Activated CD4-positive, alpha-beta memory T cell treated with anti-CD3 and anti-CD28 coated beads, Interleukin-2, amount 10 ng/mL, durations not matched to agents 7 days and 5 days (primary cell): ENCODE results near the gene SRGAP1. TPM values are rescaled to one million over a fixed set of nuclear protein-coding genes. Genes with fewer than 3 reads are reported as not detected.
"Not testable (repeated sequence)": the region's sequence is repeated elsewhere in the genome, so short reads cannot be mapped to it uniquely, and the experiment has no call there.

Source experiments
- CTCF ChIA-PET: fragments of 350-600 bp; sonication (Branson Sonifier 250); formaldehyde crosslinking; loops from one replicate; lab custom pipeline; 2021; ENCODE audit warnings: antibody characterized with exemption, inconsistent platforms; lab: Charles Lee
- POLR2A ChIA-PET: fragments of 350-600 bp; sonication (Branson Sonifier 250); formaldehyde crosslinking; loops from one replicate; lab custom pipeline; 2021; ENCODE audit warnings: antibody characterized with exemption; lab: Charles Lee
- DNase-seq: peaks from one replicate; pipeline ENCODE4 v3.0.0-alpha.2; 2020
- H3K27ac Mint-ChIP-seq: one replicate; pipeline ENCODE4 v1.8.0; 2021; ENCODE audit warnings: mild to moderate bottlenecking, mixed read lengths
- H3K27me3 Mint-ChIP-seq: one replicate; pipeline ENCODE4 v1.8.0; 2021; ENCODE audit warnings: mixed read lengths
- H3K36me3 Mint-ChIP-seq: one replicate; pipeline ENCODE4 v1.8.0; 2021; ENCODE audit warnings: low read depth, mixed read lengths
- H3K4me1 Mint-ChIP-seq: one replicate; pipeline ENCODE4 v1.8.0; 2021; ENCODE audit warnings: mixed read lengths
- H3K4me3 Mint-ChIP-seq: one replicate; pipeline ENCODE4 v1.8.0; 2021; ENCODE audit warnings: mild to moderate bottlenecking, mixed read lengths
- H3K9me3 Mint-ChIP-seq: one replicate; pipeline ENCODE4 v1.8.0; 2021; ENCODE audit warnings: mixed read lengths
- total RNA-seq, 2 experiments: library from RNA; stranded (reverse); gene quantifications; one replicate each; pipeline ENCODE4 v1.2.3, GENCODE V29; 2021

SRGAP1 gene
- total RNA-seq, 2 experiments from 2014 or later: not detected

GRCh38 chr12:63843254-63843720 lies 1.2 kb upstream of the SRGAP1 start:
- H3K27me3 Mint-ChIP-seq: peaks cover 34% of the 10 kb centered on the region
- H3K27ac Mint-ChIP-seq: no peak overlapping the region
- H3K4me3 Mint-ChIP-seq: peak overlapping the region; percentile 51
- no peaks in the 10 kb centered on the region for H3K9me3 Mint-ChIP-seq
- peaks cover 10% of the 10 kb centered on the region for H3K4me1 Mint-ChIP-seq
- no peak for DNase-seq
- ChIA-PET CTCF (interaction anchor here (0.7 kb wide), 1 partner anchor 17 kb away, joined by 4 read pairs; no protein-coding TSS in a partner anchor), POLR2A (no interaction called here)
- H3K36me3 Mint-ChIP-seq: no peaks in the 10 kb centered on the region

GRCh38 chr12:63843721-63844390 lies 644 bp upstream of the SRGAP1 start:
- Mint-ChIP-seq H3K4me3 (peak overlapping the region; percentile 51), H3K36me3 (no peaks in the 10 kb centered on the region), H3K27ac (no peak overlapping the region), H3K9me3 (no peaks in the 10 kb centered on the region), H3K27me3 (peaks cover 37% of the 10 kb centered on the region), H3K4me1 (peaks cover 10% of the 10 kb centered on the region)
- DNase-seq: peak; percentile 77
- CTCF ChIA-PET: interaction anchor here (0.8 to 1.0 kb wide), 5 partner anchors 10 to 412 kb away, joined by 3 to 5 read pairs (median 5); no protein-coding TSS in a partner anchor
- POLR2A ChIA-PET: interaction anchor here (1.3 kb wide), 1 partner anchor 534 kb away, joined by 3 read pairs; no protein-coding TSS in a partner anchor

- H3K9me3 Mint-ChIP-seq: no peaks in the 10 kb centered on the region
- H3K4me1 Mint-ChIP-seq: peaks cover 10% of the 10 kb centered on the region
- H3K27ac Mint-ChIP-seq: no peak overlapping the region
- H3K27me3 Mint-ChIP-seq: peaks cover 37% of the 10 kb centered on the region
- no peak for DNase-seq
- no peak overlapping the region for H3K4me3 Mint-ChIP-seq
- ChIA-PET CTCF (no interaction called here), POLR2A (no interaction called here)
- H3K36me3 Mint-ChIP-seq: no peaks in the 10 kb centered on the region
These were observed 1.2 kb downstream of the SRGAP1 start for GRCh38 chr12:63845726-63846125.

GRCh38 chr12:63846238-63846967 lies 1.9 kb downstream of the SRGAP1 start:
- Mint-ChIP-seq H3K4me3 (no peak overlapping the region), H3K4me1 (peaks cover 10% of the 10 kb centered on the region), H3K36me3 (no peaks in the 10 kb centered on the region), H3K27me3 (peaks cover 37% of the 10 kb centered on the region), H3K9me3 (no peaks in the 10 kb centered on the region), H3K27ac (no peak overlapping the region)
- no peak for DNase-seq
- ChIA-PET CTCF (no interaction called here), POLR2A (no interaction called here)

- Mint-ChIP-seq H3K4me1 (peaks cover 6% of the 10 kb centered on the region), H3K9me3 (no peaks in the 10 kb centered on the region), H3K4me3 (no peak overlapping the region), H3K27ac (no peak overlapping the region), H3K36me3 (no peaks in the 10 kb centered on the region), H3K27me3 (peaks cover 27% of the 10 kb centered on the region)
- CTCF ChIA-PET: no interaction called here
- POLR2A ChIA-PET: no interaction called here
- DNase-seq: no peak
These were observed 4.0 kb downstream of the SRGAP1 start for GRCh38 chr12:63848450-63848849.

GRCh38 chr12:63849106-63849620 lies 4.7 kb downstream of the SRGAP1 start:
- Mint-ChIP-seq H3K4me3 (no peak overlapping the region), H3K4me1 (peaks cover 6% of the 10 kb centered on the region), H3K9me3 (no peaks in the 10 kb centered on the region), H3K27ac (no peak overlapping the region), H3K36me3 (no peaks in the 10 kb centered on the region), H3K27me3 (peaks cover 27% of the 10 kb centered on the region)
- no peak for DNase-seq
- ChIA-PET POLR2A (no interaction called here), CTCF (no interaction called here)

GRCh38 chr12:63849641-63850040 lies 5.1 kb downstream of the SRGAP1 start:
- ChIA-PET CTCF (no interaction called here), POLR2A (interaction anchor here (1.1 kb wide), 1 partner anchor 15 kb away, joined by 3 read pairs; no protein-coding TSS in a partner anchor)
- peaks cover 25% of the 10 kb centered on the region for H3K27me3 Mint-ChIP-seq
- H3K4me3 Mint-ChIP-seq: no peak overlapping the region
- DNase-seq: no peak
- H3K4me1 Mint-ChIP-seq: peaks cover 4% of the 10 kb centered on the region
- no peaks in the 10 kb centered on the region for H3K9me3 Mint-ChIP-seq
- H3K36me3 Mint-ChIP-seq: no peaks in the 10 kb centered on the region
- H3K27ac Mint-ChIP-seq: no peak overlapping the region

- DNase-seq: no peak
- POLR2A ChIA-PET: no interaction called here
- H3K4me1 Mint-ChIP-seq: no peaks in the 10 kb centered on the region
- H3K27ac Mint-ChIP-seq: no peak overlapping the region
- CTCF ChIA-PET: interaction anchor here (1.1 kb wide), 1 partner anchor 10 kb away, joined by 5 read pairs; the partner anchor contains the start of gene SRGAP1
- no peak overlapping the region for H3K4me3 Mint-ChIP-seq
- H3K36me3 Mint-ChIP-seq: no peaks in the 10 kb centered on the region
- H3K9me3 Mint-ChIP-seq: no peaks in the 10 kb centered on the region
- H3K27me3 Mint-ChIP-seq: no peaks in the 10 kb centered on the region
These were observed 9.5 kb downstream of the SRGAP1 start for GRCh38 chr12:63853978-63854377.

- ChIA-PET CTCF (interaction anchor here (0.9 kb wide), 1 partner anchor 11 kb away, joined by 3 read pairs; the partner anchor contains the start of gene SRGAP1), POLR2A (no interaction called here)
- Mint-ChIP-seq H3K36me3 (no peaks in the 10 kb centered on the region), H3K4me1 (no peaks in the 10 kb centered on the region), H3K9me3 (no peaks in the 10 kb centered on the region), H3K27me3 (no peaks in the 10 kb centered on the region), H3K27ac (no peak overlapping the region), H3K4me3 (no peak overlapping the region)
- DNase-seq: no peak
These were observed 10.8 kb downstream of the SRGAP1 start for GRCh38 chr12:63855299-63855698.

- Mint-ChIP-seq H3K27ac (no peak overlapping the region), H3K9me3 (no peaks in the 10 kb centered on the region), H3K4me3 (no peak overlapping the region), H3K4me1 (no peaks in the 10 kb centered on the region), H3K36me3 (no peaks in the 10 kb centered on the region), H3K27me3 (no peaks in the 10 kb centered on the region)
- POLR2A ChIA-PET: no interaction called here
- no peak for DNase-seq
- CTCF ChIA-PET: no interaction called here
These were observed 13.5 kb downstream of the SRGAP1 start for GRCh38 chr12:63857771-63858670.

- H3K4me3 Mint-ChIP-seq, H3K36me3 Mint-ChIP-seq, H3K4me1 Mint-ChIP-seq, H3K27me3 Mint-ChIP-seq, CTCF ChIA-PET, H3K27ac Mint-ChIP-seq, DNase-seq, POLR2A ChIA-PET, H3K9me3 Mint-ChIP-seq: not testable (repeated sequence)
These were observed 15.4 kb downstream of the SRGAP1 start for GRCh38 chr12:63859880-63860279.

GRCh38 chr12:63862187-63862968 lies 17.9 kb downstream of the SRGAP1 start:
- Mint-ChIP-seq H3K36me3 (no peaks in the 10 kb centered on the region), H3K27ac (no peak overlapping the region), H3K4me1 (no peaks in the 10 kb centered on the region), H3K9me3 (no peaks in the 10 kb centered on the region), H3K4me3 (no peak overlapping the region), H3K27me3 (no peaks in the 10 kb centered on the region)
- CTCF ChIA-PET: no interaction called here
- POLR2A ChIA-PET: no interaction called here
- DNase-seq: no peak
